Activated T-cell treated with anti-CD3 and anti-CD28 coated beads for 4 hours (primary cell): Measurements from ENCODE around the gene PRMT9.

Experiments used
- DNase-seq: peaks from one replicate; pipeline ENCODE4 v3.0.0-alpha.2; 2020

PRMT9 gene

DNA sequence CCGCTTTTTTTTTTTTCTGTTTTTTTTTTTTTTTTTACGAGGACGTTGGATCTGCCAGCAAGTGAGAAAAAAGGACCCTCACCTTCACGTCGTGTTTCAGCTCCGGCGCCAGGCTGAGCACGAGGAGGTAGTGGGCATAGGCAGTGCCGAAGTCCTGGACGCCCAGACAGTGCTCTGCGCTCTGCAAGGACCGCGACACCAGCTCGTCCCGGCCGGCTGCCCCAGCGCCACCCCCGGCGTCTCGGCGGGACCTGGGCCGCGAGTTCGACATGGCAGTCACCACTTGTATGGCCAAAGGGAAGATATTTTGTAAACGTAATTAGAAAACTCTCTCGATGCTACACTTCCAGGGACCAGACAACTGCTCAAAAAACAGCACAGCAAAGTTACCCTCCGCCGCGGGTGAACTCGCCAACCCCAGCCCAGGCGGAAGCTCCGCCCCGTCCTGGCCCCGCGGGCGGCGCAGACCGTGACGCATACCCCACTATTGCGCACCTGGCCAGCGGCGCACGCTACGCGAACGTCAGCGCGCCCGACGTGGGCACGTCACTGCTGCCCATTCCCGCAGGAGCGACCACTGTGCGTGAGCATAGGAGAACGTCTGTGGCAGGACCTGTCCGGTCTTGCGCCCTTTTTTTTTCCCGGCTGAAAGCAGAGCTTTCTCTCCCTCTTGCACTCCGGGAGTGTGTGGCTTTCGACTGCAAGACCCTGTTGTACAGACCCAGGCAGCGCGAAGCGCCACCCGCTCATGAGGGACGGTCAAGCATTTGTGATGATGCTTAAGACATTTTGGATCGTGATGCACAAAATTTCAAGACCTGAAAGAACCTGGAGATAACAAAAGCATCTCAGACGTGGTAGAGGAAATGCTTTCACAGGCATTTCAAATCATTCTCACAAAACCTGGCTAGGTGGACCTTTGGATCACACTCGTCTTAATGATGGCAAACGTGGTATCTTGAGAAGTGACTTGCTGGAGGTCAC is at the start of gene PRMT9:
PRMT9 (minus strand) TSS at position 447 of the 984 bp plus-strand sequence; CDS start at position 271, 176 bp downstream.
- peak; percentile 83 for DNase-seq

DNA sequence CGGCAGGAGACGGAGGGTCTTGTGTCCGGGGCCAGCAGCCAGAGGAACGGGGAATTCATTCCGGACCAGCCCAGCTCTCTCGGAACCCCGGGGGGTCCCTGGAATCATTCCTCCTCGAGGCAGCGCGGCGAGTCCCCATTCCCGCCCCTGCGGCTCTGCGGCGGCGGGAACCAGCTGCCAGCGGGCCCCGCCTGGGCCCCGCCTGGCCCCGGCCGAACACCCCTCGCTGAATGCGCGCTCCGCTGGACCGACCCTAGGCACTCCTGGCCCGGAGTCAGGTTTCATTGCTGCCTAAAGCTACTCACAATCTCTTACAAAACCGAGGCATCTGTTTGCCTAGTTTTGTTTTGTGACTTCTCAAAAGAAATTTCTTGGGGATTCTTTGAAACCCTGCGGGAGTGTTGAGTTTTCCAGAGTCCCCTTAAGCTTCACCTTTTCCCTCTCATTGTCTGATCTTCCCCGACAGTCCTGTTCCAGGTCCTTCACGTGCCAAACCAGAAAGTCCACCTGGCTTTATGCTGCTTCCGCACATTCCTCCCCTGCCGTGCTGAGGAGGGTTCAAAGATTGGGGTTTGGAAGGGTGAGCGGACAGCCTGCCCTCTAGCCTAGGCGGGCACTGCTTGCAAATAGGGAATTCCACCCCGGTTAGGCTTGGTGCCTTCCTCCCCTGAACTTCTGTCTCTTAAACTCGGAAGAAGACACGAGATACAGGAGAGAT is 48.7 kb upstream of the PRMT9 start:
- no peak for DNase-seq

DNA sequence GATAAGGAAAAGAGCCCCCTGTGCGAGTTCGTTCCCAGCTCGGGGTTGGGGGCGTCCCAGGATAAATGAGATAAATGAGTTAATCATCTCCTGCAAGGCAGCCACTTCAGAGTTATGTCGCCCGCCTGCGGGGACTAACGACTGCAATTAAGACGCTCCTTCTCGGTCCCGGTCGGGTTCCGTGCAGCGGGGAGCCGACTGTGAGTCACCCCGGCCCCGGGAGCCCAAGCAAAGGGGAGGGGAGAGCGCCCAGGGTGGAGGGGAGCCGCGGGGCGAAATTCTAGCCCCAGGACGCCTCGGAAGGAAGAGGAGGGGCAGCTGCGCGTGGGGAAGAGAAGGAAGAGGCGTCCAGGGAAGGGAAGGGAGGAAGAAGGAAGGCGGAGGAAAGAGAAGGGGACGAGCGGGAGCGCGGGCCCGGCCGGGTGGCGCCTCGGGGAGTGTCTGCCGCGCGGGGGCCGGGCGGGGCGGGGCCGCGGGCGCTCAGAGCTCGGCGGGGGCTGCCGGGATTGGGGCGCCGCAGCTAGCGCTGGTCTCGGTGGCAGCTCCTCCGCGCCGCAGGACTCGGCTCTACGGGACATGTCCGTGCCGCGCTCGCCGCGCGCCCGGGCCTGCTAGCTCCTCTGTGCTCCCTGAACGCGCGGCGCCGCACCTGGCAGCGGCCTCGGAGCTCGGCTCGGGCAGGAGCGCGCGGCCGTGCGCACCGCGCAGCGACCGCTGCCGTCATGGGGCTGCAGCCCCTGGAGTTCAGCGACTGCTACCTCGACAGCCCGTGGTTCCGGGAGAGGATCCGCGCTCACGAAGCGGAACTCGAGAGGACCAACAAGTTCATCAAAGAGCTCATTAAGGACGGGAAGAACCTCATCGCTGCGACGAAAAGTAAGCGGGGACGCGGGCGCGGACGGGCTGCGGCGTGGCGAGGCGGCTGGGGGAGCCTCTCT is 47.9 kb upstream of the PRMT9 start, which contains the start of gene ARHGAP10:
ARHGAP10 (plus strand) TSS at position 509 of the 938 bp plus-strand sequence; CDS start at position 723, 214 bp downstream.
- DNase-seq: peak; percentile 64

DNA sequence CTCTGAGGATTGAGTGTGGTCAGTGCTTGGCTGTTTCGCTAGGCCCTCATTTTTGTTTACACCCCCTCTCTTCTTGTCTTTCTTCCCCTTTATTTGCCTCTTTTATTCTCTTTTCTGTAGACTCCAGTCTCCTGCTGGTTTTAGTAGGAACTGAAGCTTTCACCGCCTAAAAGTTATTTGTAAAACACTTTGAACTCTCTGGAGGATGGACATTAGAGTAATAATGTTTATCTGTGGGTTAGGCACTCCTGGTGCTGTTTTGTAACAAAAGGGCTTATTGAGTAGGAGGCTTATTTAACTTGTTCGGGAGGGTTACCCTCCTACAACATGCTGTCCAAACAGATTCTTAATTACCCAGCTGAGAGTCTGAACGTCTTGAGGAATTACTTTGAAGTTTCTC is 46.4 kb upstream of the PRMT9 start:
- DNase-seq: no peak

DNA sequence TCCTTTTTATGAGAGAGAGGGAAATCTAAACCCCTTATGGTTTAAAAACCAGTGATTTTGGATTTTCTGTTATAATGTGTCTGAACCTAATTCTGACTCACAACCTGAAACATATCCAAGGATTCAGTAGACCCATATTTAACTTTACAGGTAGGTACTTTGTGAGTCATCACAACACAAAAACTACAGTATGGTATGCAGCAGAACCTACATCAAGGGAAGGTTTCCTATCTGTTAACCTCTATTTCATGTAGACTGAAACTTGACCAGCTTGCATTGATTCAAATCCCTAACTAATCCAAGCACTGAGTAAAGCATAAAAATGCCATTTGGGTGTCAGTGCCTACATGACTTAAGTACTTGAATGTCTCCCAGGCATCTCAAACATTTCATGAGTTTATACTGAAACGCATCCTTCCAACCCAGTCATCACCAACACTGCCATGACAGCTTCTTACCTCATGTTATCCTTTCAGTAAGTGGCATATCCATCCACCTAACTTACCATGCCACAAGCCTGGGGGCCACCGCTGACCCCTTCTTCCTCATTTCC is 43.6 kb upstream of the PRMT9 start:
- DNase-seq: no peak

DNA sequence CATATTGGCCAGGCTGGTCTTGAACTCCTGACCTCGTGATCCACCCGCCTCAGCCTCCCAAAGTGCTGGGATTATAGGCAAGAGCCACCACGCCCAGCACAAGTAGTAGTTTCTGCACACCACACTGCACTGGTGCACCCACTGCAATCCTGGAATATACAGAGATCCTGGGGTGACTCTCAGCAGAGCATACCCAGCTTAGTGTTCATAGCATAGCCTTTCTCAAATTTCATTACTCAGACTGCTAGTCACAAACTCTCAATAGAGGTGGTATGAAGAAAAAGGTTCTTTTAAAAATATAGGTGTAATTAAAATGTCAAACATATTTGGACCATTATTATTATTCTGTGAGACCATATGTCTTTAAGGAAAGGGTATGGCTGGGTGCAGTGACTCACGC is 41.7 kb upstream of the PRMT9 start:
- DNase-seq: no peak

DNA sequence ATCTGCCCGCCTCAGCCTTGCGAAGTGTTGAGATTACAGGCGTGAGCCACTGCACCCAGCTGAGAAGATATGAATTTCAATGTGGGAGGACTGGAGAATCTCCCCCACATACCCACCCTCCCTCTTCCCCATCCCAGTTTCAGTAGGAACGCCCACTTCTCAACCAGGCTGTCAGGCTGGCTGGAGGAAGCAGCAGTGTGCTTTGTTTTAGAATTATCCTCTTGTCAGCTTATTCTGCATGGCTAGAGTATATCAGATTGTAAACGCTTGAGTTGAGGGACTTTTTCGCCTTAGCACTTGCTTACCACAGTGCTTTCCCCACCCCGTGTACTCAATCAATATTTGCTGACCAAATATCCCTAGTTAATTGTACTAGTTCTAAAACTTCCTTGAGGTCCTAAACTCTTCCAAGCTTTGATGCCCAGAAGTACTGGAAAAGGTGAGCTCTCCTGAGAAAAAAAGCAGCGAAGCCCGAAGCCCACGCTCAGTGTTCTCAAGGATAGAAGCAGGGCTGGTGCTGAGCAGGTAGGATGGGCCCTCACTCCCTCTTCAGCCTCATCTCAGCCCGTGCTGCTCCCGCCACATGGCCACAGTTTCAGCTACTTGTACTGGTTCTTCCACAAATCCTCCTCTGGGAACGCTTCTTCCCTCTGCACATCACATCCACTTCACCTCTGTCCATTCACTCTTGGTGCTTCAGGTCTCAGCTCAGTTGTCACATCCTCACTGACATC is 40.7 kb upstream of the PRMT9 start:
- DNase-seq: no peak

DNA sequence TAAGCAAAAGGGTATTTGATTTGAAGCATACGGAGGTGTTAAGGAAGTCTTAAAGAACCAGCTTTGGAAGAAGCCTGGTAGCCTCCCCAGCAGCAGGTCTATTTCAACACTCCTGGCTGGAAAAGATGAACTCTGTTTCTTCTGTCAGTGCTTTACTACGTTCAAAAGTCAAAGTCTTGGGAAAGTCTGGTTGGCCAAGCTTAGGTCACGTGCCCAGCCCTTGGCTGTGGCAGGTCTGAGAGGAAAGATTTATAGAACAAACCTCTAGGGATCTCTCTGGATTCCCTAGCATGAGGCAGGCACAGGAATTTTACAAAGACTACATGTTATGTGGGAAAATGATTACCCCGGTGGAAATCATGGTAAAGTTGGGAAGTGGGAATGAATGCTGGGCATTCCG is 39.4 kb upstream of the PRMT9 start:
- no peak for DNase-seq

DNA sequence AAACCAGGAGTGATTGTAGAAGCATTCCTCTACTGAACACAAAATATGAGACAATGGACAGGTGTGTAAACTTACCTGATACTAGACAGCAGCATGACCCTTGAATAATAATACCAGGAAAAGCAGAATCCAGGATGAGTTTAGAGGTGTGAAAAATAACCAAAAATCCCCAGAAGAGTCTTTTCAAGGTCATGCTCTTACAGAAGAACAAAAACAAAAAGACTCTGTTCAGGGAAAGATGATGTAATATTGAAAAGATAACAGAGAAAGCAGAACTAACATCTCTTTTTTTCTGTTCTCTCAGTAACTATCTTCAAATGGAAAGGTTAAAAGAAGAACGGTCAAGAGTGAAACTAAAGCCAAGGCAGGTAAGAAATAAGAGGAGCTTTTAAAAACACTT is 33.9 kb upstream of the PRMT9 start:
- DNase-seq: no peak

DNA sequence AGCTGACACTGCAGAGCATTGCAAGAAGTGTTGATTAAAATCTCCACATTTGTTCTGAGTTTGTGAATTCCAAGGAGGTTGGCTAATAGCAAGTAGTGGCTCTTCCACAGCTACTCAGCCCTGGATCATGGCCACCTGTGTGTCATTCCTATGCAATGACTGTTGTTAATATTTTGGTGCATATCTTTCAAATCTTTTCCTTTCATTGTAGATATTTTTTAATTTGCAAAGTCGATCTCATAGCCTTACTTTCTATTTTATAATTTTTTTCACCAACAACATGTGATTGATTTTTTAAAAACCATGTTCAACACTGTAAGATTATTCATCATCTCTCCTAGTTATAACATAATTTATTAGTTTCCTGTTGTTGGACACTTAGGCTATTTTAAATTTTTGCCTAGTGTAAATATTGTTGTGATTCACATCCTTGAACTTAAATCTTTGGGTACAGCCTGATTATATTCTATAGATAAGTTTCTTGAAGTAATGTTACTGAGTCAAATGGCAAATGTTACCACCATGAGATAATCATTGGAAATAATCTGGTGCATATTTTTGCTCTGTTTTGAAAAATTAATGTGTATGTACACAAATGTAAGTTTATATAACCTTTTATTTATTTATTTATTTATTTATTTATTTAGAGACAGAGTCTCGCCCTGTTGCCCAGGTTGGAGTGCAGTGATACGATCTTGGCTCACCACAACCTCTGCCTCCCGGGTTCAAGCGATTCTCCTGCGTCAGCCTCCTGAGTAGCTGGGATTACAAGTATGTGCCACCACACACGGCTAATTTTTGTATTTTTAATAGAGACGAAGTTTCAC is 30.8 kb upstream of the PRMT9 start:
- no peak for DNase-seq

DNA sequence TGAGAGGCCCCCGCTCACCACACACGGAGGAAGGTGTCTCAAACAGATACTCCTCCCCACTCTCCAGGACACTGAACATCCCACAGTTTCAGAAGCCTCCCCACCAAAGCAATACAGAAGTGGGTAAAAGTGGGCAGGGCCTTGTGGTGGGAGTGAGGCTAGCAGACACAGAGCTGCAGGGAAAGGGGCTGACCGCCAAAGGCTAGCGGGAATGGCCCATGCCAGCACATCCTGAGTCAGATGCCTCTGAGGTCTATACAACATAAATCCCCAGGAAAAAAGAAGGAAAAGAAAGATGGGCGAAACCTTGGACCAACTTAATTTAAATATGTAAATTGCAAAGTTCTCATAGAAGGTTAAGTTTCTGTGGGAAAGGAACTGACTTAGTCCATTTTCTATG is 26.0 kb upstream of the PRMT9 start:
- DNase-seq: no peak

DNA sequence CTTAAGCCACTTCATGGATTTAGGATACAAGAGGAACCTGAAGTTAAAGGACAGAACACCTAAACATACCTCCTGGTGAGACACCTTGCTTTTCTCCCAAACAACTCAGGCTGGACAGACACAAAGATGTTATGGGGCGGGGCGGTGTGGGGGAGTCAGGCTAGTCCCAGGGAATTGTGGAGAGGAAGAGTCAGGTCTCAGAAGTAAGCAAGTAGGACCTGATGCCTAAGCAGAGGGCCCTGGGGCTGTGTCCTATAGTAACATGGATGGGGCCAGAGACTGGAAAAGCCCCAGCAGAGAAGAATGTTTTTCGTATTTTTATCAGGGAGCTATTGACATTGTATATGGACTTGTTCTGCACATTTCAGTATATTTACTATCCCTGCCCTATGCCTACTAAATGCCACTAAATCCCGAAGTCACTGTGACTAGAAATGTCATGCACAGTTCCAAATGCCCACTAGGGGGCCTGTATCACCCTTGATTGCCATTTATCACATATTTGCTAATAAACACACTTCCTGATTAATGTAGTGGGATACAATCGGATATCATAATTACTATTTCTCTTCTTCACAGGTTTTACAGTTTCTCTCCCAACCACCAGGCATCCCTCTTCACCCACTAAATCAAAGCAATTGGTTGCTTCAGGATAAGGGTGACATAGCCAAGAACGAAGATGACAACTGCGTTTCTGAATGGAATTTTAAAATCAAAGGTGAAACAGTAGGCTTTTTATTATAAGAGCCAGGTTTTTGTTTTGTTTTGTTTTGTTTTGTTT is 24.1 kb upstream of the PRMT9 start:
- peak; percentile 49 for DNase-seq

DNA sequence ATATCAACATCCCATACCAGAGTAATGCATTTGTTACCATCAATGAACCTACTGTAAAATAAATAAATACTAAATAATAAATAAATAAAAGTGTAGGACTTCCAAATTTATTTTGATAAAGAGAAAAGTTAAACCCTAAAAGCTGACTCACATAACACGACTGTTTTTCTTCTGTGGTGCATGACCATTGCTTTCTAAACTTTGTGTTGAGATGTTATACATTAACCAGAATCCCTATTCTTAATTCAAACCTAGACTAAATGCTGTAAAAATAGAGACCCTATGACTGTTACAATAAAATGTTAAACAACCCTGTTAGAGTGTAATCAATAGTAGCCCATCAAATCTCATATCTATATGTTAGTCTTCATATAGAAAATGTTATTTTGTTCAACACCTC is 20.9 kb upstream of the PRMT9 start:
- no peak for DNase-seq

DNA sequence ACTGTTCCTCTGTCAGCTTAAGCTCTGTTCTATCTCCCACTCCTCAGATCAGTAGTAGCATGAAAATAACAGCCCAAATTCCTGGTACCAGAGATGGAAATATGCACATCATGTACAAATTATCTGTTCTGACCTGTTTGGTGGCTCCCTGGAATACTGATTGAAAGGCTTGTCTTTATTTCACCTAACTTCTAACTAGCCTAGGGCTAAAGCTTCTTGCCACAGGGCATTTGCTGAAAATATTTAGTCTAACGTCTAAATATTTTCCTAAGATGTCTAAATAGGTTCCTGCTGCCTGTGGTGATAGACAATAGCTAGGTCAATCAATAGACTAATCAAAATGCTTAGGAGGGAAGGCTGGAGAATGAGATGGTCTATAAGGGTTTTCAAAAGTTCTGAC is 12.9 kb upstream of the PRMT9 start:
- DNase-seq: no peak

DNA sequence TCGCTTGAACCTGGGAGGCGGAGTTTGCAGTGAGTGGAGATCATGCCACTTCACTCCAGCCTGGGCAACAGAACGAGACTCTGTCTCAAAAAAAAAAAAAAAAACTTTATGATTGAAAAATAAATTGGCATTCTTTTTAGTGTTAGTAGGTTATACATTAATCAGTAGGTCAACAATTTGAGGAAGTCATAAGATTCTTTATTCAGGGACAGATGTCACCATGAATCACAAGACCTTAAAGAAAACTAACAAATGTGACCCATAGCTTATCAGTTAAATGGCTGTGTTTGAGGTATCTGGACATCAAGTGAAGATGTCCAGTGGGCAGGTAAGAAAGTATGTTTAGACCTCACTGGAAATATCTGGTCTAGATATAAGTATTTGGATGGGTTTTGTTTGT is 9.3 kb upstream of the PRMT9 start:
- DNase-seq: no peak

DNA sequence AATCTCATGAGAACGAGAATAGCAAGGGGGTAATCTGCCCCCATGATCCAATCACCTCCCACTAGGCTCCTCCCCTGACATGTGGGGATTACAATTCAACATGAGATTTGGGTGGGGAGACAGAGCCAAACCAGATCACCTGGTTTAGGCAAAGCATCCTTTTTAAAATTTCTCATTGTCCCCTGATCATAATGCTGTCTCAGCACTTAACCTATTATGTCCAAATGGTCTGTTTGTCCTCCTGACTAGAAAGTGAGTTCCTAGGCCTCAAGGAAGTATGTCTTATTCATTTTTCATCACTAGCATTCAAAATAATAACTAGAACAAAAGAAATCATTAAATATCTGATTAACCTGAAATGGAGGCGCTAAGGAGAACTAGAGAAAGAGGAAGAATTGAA is 7.9 kb upstream of the PRMT9 start:
- no peak for DNase-seq

DNA sequence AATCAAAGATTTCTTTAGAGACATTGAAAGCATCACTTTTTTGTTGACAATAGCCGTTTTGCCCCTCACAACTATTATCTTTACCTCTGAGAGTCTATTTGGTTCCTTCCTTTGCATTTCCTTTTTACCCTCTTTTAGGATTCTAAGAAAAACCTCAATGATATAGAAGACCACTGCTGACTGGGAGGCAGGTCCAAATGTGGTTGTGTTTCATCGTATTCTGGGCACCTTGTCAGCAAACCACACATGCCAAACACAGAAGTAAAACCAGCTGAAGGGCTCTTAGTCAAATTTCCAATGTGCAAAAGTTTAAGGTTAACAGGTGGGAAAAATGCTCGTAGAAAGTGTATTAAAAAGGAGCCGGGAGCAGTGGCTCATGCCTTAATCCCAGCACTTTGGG is 5.1 kb upstream of the PRMT9 start:
- no peak for DNase-seq

DNA sequence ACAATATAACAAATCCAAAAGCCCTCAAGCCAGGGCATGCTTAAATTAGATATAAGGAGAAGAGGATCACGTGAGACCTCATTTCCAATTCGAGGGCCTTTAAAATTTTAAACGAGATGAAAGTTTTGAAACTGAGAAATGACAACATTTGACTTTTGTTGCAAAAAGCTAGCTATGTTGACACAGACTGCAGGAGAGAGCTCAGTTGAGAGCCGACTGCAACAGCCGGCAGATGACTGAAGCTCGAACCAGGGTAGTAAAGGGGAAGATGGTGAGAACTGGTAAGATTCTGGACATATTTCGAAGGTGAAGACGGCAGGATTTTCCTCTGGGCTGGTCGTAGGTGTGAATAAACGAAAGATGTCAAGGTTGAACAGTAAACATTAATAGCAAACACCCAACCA is 773 bp downstream of the PRMT9 start:
- peak; percentile 5 for DNase-seq

DNA sequence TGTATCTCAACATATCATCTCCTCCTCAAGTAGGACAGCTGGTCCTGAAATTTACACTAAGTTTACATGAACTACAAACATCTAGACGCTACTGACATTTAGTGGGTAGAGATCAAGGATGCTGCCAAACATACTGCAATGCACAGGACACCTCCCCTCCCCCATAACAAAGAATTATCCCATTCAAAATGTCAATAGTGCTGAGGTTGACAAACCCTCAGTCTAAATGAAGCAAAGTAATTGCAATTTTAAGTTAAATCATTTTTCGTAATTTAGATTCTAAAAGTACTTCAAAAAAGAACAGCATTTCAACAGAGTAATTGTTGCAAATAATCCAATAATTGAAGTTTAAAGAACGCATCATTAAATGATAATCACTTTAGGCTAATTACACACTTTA is 1.2 kb downstream of the PRMT9 start:
- no peak for DNase-seq
